ENCODE results near the gene GAS7. TPM values are rescaled to one million over a fixed set of nuclear protein-coding genes. Genes with fewer than 3 reads are reported as not detected.

The GAS7 gene
- total RNA-seq, 2 donors from 2014 or later: 79.7 to 113 TPM

GRCh38 chr17:10208604-10209193 lies 10.3 kb upstream of the GAS7 start:
- H3K27me3 ChIP-seq: no peaks in the 10 kb centered on the region
- DNase-seq (ENCODE audit: low spot score): no peak
- peaks cover 0 to 19% of the 10 kb centered on the region in 2 donors for H3K9me3 ChIP-seq
- no peak overlapping the region for H3K27ac ChIP-seq
- no peak overlapping the region for H3K4me3 ChIP-seq
- no peaks in the 10 kb centered on the region for H3K36me3 ChIP-seq
- no peaks in the 10 kb centered on the region for H3K4me1 ChIP-seq
- TF ChIP-seq CTCF (IDR thresholded peaks at IDR 0.05): no peak

- no peak for DNase-seq (ENCODE audit: low spot score)
- no peak for TF ChIP-seq CTCF (IDR thresholded peaks at IDR 0.05)
- H3K4me1 ChIP-seq: no peaks in the 10 kb centered on the region
- no peak overlapping the region for H3K4me3 ChIP-seq
- H3K9me3 ChIP-seq: peaks cover 0 to 19% of the 10 kb centered on the region in 2 donors
- H3K27me3 ChIP-seq: no peaks in the 10 kb centered on the region
- no peaks in the 10 kb centered on the region for H3K36me3 ChIP-seq
- H3K27ac ChIP-seq: no peak overlapping the region
Observed at GRCh38 chr17:10207153-10207552, 8.7 kb upstream of the GAS7 start.

GRCh38 chr17:10205549-10206185 lies 7.3 kb upstream of the GAS7 start:
- Histone ChIP-seq H3K36me3 (no peaks in the 10 kb centered on the region), H3K27me3 (no peaks in the 10 kb centered on the region), H3K4me3 (no peak overlapping the region), H3K4me1 (no peaks in the 10 kb centered on the region), H3K9me3 (peaks cover 0 to 19% of the 10 kb centered on the region in 2 donors), H3K27ac (no peak overlapping the region)
- no peak for DNase-seq (ENCODE audit: low spot score)
- TF ChIP-seq CTCF (IDR thresholded peaks at IDR 0.05): no peak

GRCh38 chr17:10201680-10202079 lies 3.3 kb upstream of the GAS7 start:
- Histone ChIP-seq H3K27ac (no peak overlapping the region), H3K4me1 (peaks cover 0 to 14% of the 10 kb centered on the region in 2 donors), H3K27me3 (no peaks in the 10 kb centered on the region), H3K4me3 (no peak overlapping the region), H3K36me3 (no peaks in the 10 kb centered on the region), H3K9me3 (peaks cover 0 to 19% of the 10 kb centered on the region in 2 donors)
- no peak for DNase-seq (ENCODE audit: low spot score)
- no peak for TF ChIP-seq CTCF (IDR thresholded peaks at IDR 0.05)

GRCh38 chr17:10200645-10201044 lies 2.2 kb upstream of the GAS7 start:
- H3K27ac ChIP-seq: no peak overlapping the region
- TF ChIP-seq CTCF (IDR thresholded peaks at IDR 0.05): no peak
- DNase-seq (ENCODE audit: low spot score): no peak
- no peak overlapping the region for H3K4me3 ChIP-seq
- H3K36me3 ChIP-seq: no peaks in the 10 kb centered on the region
- peaks cover 0 to 14% of the 10 kb centered on the region in 2 donors for H3K9me3 ChIP-seq
- H3K4me1 ChIP-seq: peaks cover 0 to 14% of the 10 kb centered on the region in 2 donors
- no peaks in the 10 kb centered on the region for H3K27me3 ChIP-seq

Measured in right atrium auricular region (tissue), 2 donors.